ENCODE results near the gene CHAC1.

CHAC1 gene

DNA sequence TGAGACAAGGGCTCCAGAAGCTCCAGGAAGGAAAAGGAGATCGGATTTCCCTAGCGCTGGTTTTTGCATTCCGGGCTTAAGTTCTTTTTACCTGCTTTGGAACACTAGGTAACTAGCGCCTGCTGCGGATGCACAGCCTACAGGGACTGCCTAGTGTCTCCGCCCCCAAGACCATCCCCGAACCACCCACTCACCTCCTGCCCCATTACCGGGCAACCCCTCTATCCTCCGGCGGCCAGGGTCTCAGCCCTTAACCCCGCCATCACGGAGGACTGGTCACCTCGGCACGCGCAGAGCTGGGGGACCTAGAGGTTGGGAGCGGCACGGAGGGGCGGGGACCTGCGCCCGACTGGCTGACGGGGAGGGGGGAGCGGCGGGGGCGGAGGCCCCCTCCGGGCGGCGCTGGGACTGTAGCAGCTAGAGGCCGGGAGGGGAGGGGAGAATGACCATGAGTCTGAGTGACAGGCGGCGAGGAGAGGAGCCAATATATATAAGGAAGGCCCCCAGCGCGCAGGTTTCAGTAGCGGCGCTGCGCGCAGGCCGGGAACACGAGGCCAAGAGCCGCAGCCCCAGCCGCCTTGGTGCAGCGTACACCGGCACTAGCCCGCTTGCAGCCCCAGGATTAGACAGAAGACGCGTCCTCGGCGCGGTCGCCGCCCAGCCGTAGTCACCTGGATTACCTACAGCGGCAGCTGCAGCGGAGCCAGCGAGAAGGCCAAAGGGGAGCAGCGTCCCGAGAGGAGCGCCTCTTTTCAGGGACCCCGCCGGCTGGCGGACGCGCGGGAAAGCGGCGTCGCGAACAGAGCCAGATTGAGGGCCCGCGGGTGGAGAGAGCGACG, 24.2 kb upstream of the CHAC1 start, which contains the start of gene DLL4:
Gene DLL4 (plus strand): TSS at position 520 of the 839 bp plus-strand sequence. CDS start 329 bp downstream, outside the sequence.
- Histone ChIP-seq H3K9me3 (ENCODE audit: control insufficient read depth, insufficient read depth, low read length) (no peaks in the 10 kb centered on the region), H3K36me3 (ENCODE audit: insufficient read depth, low read length) (no peaks in the 10 kb centered on the region), H3K9ac (ENCODE audit: low read depth, low read length) (peak within 1 kb of the TSS; percentile 59; the same call in 1 of the 2 replicates), H3K4me1 (ENCODE audit: insufficient read depth, low read length) (peaks cover 8% of the 10 kb centered on the region; the same call in 1 of the 2 replicates)

DNA sequence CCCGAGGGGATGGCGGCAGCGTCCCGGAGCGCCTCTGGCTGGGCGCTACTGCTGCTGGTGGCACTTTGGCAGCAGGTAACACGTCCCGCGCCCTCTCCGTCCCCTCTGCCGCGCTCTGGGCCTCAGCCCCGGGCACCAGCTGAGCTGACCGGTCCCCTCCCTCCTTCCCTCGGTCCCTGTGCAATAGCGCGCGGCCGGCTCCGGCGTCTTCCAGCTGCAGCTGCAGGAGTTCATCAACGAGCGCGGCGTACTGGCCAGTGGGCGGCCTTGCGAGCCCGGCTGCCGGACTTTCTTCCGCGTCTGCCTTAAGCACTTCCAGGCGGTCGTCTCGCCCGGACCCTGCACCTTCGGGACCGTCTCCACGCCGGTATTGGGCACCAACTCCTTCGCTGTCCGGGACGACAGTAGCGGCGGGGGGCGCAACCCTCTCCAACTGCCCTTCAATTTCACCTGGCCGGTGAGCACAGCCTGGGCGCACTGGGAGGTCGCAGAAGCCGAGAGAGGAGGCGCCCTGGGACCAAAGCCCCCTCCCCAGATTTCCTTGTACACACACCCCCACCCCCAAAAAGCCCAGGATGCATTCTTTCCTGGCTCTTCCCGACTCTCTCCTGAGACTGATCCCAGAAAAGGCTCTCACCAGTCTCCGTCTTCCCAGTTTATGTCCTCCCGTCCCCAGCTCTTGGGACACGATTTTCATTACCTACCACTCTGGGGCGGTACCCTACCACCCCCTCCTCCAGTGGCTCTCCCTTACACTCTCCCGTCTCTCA, 23.4 kb upstream of the CHAC1 start:
- Histone ChIP-seq H3K9me3 (ENCODE audit: control insufficient read depth, insufficient read depth, low read length) (no peaks in the 10 kb centered on the region), H3K9ac (ENCODE audit: low read depth, low read length) (peak overlapping the region; percentile 59; the same call in 1 of the 2 replicates), H3K4me1 (ENCODE audit: insufficient read depth, low read length) (peaks cover 8% of the 10 kb centered on the region; the same call in 1 of the 2 replicates), H3K36me3 (ENCODE audit: insufficient read depth, low read length) (no peaks in the 10 kb centered on the region)

DNA sequence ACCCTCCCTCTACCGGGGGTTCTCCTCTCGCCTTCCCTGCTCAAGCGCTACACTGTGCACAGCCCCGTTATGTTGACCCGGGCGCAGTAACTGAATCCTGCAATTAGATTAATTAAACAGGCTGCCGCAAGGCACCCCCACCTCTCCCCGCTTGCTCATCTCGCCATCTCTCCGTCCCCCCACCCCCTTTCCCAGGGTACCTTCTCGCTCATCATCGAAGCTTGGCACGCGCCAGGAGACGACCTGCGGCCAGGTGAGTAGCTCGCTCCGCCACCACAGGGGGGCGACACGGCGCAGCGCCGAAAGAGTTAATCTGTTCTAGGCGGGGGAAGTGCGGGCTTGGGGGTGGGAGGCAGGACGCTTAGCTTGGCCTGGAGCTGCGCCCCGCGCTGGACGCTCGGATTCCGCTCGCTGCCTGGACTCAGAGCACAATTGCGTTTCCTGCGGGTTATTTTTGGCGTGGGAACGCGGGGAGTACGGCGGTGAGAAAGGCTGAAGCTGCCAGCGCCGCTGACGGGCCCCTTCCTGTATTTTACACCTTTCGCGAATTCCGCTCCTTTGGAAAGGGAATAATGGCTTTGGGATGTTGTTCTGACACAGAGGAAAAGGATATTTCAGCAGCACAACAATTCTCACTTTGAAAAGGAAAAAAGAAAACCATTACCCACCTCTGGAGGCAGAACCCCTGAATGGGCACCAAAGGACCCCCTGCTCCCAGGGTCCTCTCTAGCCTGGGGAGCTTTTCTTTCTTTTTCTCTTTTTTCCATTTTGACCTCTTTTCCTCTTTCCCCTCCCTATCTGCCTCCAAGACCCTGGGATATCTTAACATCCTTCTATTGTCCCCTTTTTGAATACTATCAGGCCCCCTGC, 22.6 kb upstream of the CHAC1 start:
- peak overlapping the region; percentile 59; the same call in 1 of the 2 replicates for H3K9ac ChIP-seq (ENCODE audit: low read depth, low read length)
- H3K9me3 ChIP-seq (ENCODE audit: control insufficient read depth, insufficient read depth, low read length): no peaks in the 10 kb centered on the region
- H3K36me3 ChIP-seq (ENCODE audit: insufficient read depth, low read length): no peaks in the 10 kb centered on the region
- peaks cover 8% of the 10 kb centered on the region; the same call in 1 of the 2 replicates for H3K4me1 ChIP-seq (ENCODE audit: insufficient read depth, low read length)

DNA sequence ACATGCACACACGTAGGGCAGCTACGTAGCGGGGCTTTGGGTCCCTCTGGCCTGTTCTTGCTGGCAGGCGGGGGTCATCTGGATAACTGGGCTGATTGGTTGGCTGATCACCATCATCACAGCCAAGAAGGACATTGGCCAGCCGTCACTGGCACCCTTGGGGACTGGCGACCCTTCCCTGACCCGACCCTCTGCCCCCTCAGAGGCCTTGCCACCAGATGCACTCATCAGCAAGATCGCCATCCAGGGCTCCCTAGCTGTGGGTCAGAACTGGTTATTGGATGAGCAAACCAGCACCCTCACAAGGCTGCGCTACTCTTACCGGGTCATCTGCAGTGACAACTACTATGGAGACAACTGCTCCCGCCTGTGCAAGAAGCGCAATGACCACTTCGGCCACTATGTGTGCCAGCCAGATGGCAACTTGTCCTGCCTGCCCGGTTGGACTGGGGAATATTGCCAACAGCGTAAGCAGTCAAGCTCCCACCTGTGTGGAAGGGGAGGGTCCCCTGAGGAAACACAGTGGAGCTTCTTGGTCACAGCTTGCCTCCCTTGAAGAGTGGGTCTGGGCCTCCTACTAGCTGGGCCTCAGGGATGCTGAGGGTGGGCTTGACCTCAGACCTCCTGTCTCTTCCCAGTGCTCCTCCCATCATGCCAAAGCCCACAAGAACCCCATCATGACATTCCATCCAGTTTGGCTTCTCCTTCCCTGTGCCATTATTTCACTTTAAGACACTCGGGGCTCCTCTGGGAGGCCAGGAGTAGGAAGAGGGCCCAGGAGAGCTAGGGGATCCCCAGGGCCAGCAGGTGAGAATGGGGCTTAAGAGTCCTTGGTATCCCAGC, 21.8 kb upstream of the CHAC1 start:
- H3K9me3 ChIP-seq (ENCODE audit: control insufficient read depth, insufficient read depth, low read length): no peaks in the 10 kb centered on the region
- H3K36me3 ChIP-seq (ENCODE audit: insufficient read depth, low read length): no peaks in the 10 kb centered on the region
- H3K4me1 ChIP-seq (ENCODE audit: insufficient read depth, low read length): peaks cover 8% of the 10 kb centered on the region; the same call in 1 of the 2 replicates
- H3K9ac ChIP-seq (ENCODE audit: low read depth, low read length): no peak overlapping the region

DNA sequence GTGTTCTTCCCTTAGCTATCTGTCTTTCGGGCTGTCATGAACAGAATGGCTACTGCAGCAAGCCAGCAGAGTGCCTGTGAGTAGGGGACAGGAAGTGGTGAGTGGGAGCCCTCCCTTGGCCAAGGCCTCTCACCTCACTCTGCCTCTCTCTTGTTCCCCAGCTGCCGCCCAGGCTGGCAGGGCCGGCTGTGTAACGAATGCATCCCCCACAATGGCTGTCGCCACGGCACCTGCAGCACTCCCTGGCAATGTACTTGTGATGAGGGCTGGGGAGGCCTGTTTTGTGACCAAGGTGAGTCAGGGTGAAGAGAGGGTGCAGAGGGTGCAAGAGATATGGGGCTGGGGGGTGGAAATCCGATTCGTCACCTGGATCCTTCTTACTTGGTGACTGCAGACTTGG, 21.1 kb upstream of the CHAC1 start:
- H3K9ac ChIP-seq (ENCODE audit: low read depth, low read length): no peak overlapping the region
- H3K9me3 ChIP-seq (ENCODE audit: control insufficient read depth, insufficient read depth, low read length): no peaks in the 10 kb centered on the region
- no peaks in the 10 kb centered on the region for H3K36me3 ChIP-seq (ENCODE audit: insufficient read depth, low read length)
- H3K4me1 ChIP-seq (ENCODE audit: insufficient read depth, low read length): peaks cover 2% of the 10 kb centered on the region; the same call in 1 of the 2 replicates

DNA sequence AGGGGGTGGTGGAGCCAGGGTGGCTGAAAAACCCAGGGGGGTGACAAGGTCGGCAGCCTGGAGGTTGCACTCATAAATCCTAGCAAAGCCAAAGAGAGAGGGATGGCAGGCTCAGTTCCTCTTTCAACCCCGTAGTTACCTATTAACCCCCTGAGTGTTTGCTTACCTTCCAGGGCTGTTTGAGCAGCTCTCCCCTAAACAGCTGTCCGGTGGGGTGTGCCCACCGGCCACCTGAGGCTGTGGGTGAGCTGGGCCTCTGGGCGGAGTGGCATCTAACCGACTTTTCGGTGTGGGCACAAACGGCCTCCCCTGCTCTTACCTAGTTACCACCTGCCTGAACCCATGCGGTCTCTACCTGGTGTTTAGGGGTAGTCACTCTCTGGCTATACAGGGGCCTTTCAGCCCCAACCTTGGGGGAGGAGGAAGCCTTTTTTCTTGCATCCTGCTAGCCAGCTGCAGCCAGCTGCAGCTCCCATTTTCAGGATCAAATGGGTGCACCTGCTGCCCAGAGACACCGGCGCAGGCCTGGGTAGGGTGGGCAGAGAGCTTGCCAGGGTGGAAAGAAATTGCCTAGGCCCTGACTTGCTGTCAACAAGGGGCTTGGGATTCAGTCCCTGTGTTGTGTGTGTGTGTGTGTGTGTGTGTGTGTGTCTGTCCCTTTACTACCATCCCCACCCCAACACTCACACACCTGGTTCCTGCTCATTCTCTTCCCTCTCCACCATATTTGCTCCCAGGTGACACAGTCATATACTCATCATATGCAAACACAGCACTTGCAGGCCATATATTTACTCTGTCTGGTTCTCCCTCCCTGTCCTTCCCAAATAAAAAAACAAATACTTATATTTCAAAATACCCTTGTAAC, 20.4 kb upstream of the CHAC1 start:
- H3K9me3 ChIP-seq (ENCODE audit: control insufficient read depth, insufficient read depth, low read length): no peaks in the 10 kb centered on the region
- H3K36me3 ChIP-seq (ENCODE audit: insufficient read depth, low read length): no peaks in the 10 kb centered on the region
- no peak overlapping the region for H3K9ac ChIP-seq (ENCODE audit: low read depth, low read length)
- H3K4me1 ChIP-seq (ENCODE audit: insufficient read depth, low read length): no peaks in the 10 kb centered on the region; the same call in 1 of the 2 replicates

DNA sequence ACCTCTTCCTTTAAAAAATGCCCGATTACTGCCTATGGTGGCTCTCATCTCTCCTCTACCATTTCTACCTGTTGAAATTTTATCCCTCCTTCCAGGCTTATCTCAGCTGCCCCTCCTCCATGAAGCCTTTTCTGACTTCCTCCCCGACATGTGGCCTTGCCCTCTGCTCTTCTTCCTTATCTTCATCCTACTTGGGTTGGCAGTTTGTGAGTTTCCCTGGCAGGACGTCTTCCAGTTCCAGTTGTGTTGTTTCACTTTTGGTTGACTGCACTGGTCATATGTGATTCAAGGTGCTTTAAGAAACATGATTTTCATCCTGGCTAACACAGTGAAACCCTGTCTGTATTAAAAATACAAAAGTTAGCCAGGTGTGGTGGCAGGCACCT, 19.8 kb upstream of the CHAC1 start:
- no peaks in the 10 kb centered on the region; the same call in 1 of the 2 replicates for H3K4me1 ChIP-seq (ENCODE audit: insufficient read depth, low read length)
- no peaks in the 10 kb centered on the region for H3K36me3 ChIP-seq (ENCODE audit: insufficient read depth, low read length)
- H3K9me3 ChIP-seq (ENCODE audit: control insufficient read depth, insufficient read depth, low read length): no peaks in the 10 kb centered on the region
- H3K9ac ChIP-seq (ENCODE audit: low read depth, low read length): no peak overlapping the region

DNA sequence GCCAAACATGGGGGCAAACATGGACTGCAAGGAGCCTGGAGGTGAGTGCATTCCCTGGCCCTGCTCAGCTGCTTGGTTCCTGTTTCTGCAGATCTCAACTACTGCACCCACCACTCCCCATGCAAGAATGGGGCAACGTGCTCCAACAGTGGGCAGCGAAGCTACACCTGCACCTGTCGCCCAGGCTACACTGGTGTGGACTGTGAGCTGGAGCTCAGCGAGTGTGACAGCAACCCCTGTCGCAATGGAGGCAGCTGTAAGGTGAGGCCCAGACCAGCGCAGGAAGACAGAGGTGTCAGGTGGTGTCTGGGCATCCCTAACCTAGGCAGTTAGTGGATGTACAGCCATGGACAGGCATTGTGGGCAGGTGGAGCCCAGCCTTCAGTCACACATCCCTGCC, 18.8 kb upstream of the CHAC1 start:
- no peak overlapping the region for H3K9ac ChIP-seq (ENCODE audit: low read depth, low read length)
- H3K9me3 ChIP-seq (ENCODE audit: control insufficient read depth, insufficient read depth, low read length): no peaks in the 10 kb centered on the region
- H3K36me3 ChIP-seq (ENCODE audit: insufficient read depth, low read length): no peaks in the 10 kb centered on the region
- H3K4me1 ChIP-seq (ENCODE audit: insufficient read depth, low read length): no peaks in the 10 kb centered on the region; the same call in 1 of the 2 replicates

DNA sequence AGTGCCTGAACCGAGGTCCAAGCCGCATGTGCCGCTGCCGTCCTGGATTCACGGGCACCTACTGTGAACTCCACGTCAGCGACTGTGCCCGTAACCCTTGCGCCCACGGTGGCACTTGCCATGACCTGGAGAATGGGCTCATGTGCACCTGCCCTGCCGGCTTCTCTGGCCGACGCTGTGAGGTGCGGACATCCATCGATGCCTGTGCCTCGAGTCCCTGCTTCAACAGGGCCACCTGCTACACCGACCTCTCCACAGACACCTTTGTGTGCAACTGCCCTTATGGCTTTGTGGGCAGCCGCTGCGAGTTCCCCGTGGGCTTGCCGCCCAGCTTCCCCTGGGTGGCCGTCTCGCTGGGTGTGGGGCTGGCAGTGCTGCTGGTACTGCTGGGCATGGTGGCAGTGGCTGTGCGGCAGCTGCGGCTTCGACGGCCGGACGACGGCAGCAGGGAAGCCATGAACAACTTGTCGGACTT, 17.0 kb upstream of the CHAC1 start:
- Histone ChIP-seq H3K36me3 (ENCODE audit: insufficient read depth, low read length) (no peaks in the 10 kb centered on the region), H3K9me3 (ENCODE audit: control insufficient read depth, insufficient read depth, low read length) (no peaks in the 10 kb centered on the region), H3K9ac (ENCODE audit: low read depth, low read length) (no peak overlapping the region), H3K4me1 (ENCODE audit: insufficient read depth, low read length) (peaks cover 8% of the 10 kb centered on the region; the same call in 1 of the 2 replicates)

DNA sequence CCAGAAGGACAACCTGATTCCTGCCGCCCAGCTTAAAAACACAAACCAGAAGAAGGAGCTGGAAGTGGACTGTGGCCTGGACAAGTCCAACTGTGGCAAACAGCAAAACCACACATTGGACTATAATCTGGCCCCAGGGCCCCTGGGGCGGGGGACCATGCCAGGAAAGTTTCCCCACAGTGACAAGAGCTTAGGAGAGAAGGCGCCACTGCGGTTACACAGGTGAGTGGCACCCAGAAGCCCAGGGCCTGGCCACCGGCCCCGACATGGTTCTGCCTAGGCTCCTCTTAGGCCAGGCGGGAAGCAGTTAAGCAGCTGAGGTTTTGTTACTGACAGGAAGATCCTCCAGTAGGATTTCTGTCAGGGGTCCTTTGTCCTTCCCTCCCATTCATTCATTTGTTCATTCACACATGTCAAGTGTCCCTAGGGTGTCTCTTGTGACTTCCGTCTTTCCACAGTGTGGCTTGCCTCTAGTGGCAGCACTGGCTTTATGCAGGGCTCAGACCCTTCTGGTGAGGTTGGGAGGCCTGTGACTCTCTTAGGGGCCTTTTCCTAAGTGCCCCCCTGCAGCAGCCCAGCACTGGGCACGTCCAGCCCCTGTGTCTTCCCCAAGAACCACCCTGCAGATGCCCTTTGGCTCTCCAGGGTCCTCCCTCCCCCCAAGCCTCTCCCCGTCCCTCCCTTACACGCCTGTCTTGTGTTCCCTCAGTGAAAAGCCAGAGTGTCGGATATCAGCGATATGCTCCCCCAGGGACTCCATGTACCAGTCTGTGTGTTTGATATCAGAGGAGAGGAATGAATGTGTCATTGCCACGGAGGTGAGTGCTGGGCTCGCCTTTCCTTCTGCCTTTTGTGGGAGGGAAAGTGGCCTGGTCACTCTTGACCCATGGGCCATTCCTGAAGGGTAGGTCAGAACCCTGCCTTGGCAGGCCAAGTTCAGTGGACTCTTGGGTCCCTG, 16.3 kb upstream of the CHAC1 start:
- Histone ChIP-seq H3K9me3 (ENCODE audit: control insufficient read depth, insufficient read depth, low read length) (no peaks in the 10 kb centered on the region), H3K9ac (ENCODE audit: low read depth, low read length) (no peak overlapping the region), H3K4me1 (ENCODE audit: insufficient read depth, low read length) (peaks cover 8% of the 10 kb centered on the region; the same call in 1 of the 2 replicates), H3K36me3 (ENCODE audit: insufficient read depth, low read length) (no peaks in the 10 kb centered on the region)

DNA sequence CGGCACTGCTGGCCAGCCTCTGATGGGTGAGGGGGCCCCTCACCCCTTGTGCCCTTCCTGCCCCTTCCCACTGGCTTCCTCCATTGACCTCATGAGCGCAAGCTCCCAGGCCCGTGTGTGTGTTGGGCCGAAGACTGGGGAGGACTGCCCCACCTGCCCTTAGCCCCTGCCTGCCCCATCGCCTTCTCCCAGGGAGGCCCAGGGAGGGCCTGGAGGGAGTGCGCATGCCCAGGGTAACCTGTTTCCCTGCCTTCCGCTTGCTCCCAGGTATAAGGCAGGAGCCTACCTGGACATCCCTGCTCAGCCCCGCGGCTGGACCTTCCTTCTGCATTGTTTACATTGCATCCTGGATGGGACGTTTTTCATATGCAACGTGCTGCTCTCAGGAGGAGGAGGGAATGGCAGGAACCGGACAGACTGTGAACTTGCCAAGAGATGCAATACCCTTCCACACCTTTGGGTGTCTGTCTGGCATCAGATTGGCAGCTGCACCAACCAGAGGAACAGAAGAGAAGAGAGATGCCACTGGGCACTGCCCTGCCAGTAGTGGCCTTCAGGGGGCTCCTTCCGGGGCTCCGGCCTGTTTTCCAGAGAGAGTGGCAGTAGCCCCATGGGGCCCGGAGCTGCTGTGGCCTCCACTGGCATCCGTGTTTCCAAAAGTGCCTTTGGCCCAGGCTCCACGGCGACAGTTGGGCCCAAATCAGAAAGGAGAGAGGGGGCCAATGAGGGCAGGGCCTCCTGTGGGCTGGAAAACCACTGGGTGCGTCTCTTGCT, 15.3 kb upstream of the CHAC1 start:
- no peaks in the 10 kb centered on the region for H3K36me3 ChIP-seq (ENCODE audit: insufficient read depth, low read length)
- H3K9ac ChIP-seq (ENCODE audit: low read depth, low read length): no peak overlapping the region
- no peaks in the 10 kb centered on the region for H3K9me3 ChIP-seq (ENCODE audit: control insufficient read depth, insufficient read depth, low read length)
- peaks cover 8% of the 10 kb centered on the region; the same call in 1 of the 2 replicates for H3K4me1 ChIP-seq (ENCODE audit: insufficient read depth, low read length)
